Liver (tissue), 3 donors: ENCODE results near the gene MRPL18.

Experiments used
- ATF3 ChIP-seq: IDR thresholded peaks from 2 replicates; pipeline ENCODE4 v1.6.1; 2016; ENCODE audit warnings: antibody characterized with exemption
- CTCF ChIP-seq: fragments of 150-350 bp; IDR thresholded peaks from 2 replicates; pipeline ENCODE4 v1.5.1; 2017; ENCODE audit warnings: improper control_type of control experiment, low read depth, low read length; ENCODE audit not compliant: missing input control
- EGR1 ChIP-seq, 2 donors: IDR thresholded peaks; 2 replicates each; pipeline ENCODE4 v1.6.1; 2016 to 2018; ENCODE audit warnings: antibody characterized with exemption in 2 of 2, low read depth in 2 of 2
- FOXA1 ChIP-seq: IDR thresholded peaks from 2 replicates; pipeline ENCODE4 v1.6.1; 2016; ENCODE audit warnings: antibody characterized with exemption
- FOXA2 ChIP-seq: IDR thresholded peaks from 2 replicates; pipeline ENCODE4 v1.6.1; 2016; ENCODE audit warnings: antibody characterized with exemption
- GABPA ChIP-seq, 2 donors: IDR thresholded peaks in 1 of 2; conservative IDR thresholded peaks in 1 of 2; 2 replicates each; pipeline ENCODE4 v1.6.1; 2016; ENCODE audit warnings: antibody characterized with exemption in 2 of 2, mild to moderate bottlenecking in 1 of 2, moderate library complexity in 1 of 2
- HNF4A ChIP-seq, 2 donors: conservative IDR thresholded peaks; 2 replicates each; pipeline ENCODE4 v1.6.1; 2016; ENCODE audit warnings: antibody characterized with exemption in 2 of 2, mild to moderate bottlenecking in 2 of 2
- JUND ChIP-seq, 2 donors: IDR thresholded peaks; 2 replicates each; pipeline ENCODE4 v1.6.1; 2016; ENCODE audit warnings: antibody characterized with exemption in 2 of 2
- RAD21 ChIP-seq, 2 donors: IDR thresholded peaks; 2 replicates each; pipeline ENCODE4 v1.6.1; 2016; ENCODE audit warnings: antibody characterized with exemption in 2 of 2, mild to moderate bottlenecking in 2 of 2
- REST ChIP-seq: IDR thresholded peaks from 2 replicates; pipeline ENCODE4 v1.6.1; 2016; ENCODE audit warnings: antibody characterized with exemption, mild to moderate bottlenecking
- RXRA ChIP-seq, 2 donors: IDR thresholded peaks; 2 replicates each; pipeline ENCODE4 v1.6.1; 2017 to 2018; ENCODE audit warnings: antibody characterized with exemption in 2 of 2, mild to moderate bottlenecking in 1 of 2
- SP1 ChIP-seq: IDR thresholded peaks from 2 replicates; pipeline ENCODE4 v1.6.1; 2018; ENCODE audit warnings: antibody characterized with exemption, mild to moderate bottlenecking
- TAF1 ChIP-seq: conservative IDR thresholded peaks from 2 replicates; pipeline ENCODE4 v1.6.1; 2016; ENCODE audit warnings: antibody characterized with exemption, mild to moderate bottlenecking
- donor health status: healthy.
- donor health status: healthy.

- TF ChIP-seq FOXA1: no peak
- TF ChIP-seq RAD21 (IDR thresholded peaks at IDR 0.05): no peak
- no peak for TF ChIP-seq CTCF
- TF ChIP-seq EGR1 (IDR thresholded peaks at IDR 0.05; ENCODE audit: low read depth in 2 of 2): no peak
- no peak for TF ChIP-seq REST
- TF ChIP-seq SP1: no peak
- no peak for TF ChIP-seq HNF4A (conservative IDR thresholded peaks at IDR 0.05)
- no peak for TF ChIP-seq JUND (IDR thresholded peaks at IDR 0.05)
- TF ChIP-seq RXRA (IDR thresholded peaks at IDR 0.05): no peak
- no peak for TF ChIP-seq GABPA (IDR thresholded peaks at IDR 0.05 in 1 of 2, conservative IDR thresholded peaks at IDR 0.05 in 1 of 2)
- TF ChIP-seq ATF3: no peak
- TF ChIP-seq TAF1: no peak
- TF ChIP-seq FOXA2: no peak
Measured at GRCh38 chr6:159754401-159754800, 35.9 kb upstream of the MRPL18 start.
